IMR-90 (cell line): ENCODE measurements around the gene GALP. TPM values are rescaled to one million over a fixed set of nuclear protein-coding genes. Genes with fewer than 3 reads are reported as not detected.

ENCODE experiments used
- ATAC-seq: fragments of 200-7000 bp; cut with Tn5 transposase; 2 replicates; pipeline ENCODE4 v1.9.1; 2020; ENCODE audit warnings: low read depth, mild to moderate bottlenecking, moderate library complexity
- BruUV-seq: library from RNA; stranded (reverse); fragments of 400-500 nt; replicated peaks from 2 replicates; lab custom pipeline; 2021; lab: Mats Ljungman, UMichigan
- CTCF ChIA-PET: fragments of 300-600 bp; formaldehyde crosslinking; extraction: SDS; loops from one replicate; lab custom pipeline; 2021; ENCODE audit warnings: antibody characterized with exemption; lab: Yijun Ruan, JAX
- POLR2A ChIA-PET: fragments of 300-600 bp; sonication (Branson Sonifier 250); formaldehyde crosslinking; loops from one replicate; lab custom pipeline; 2022; ENCODE audit warnings: antibody characterized with exemption; ENCODE audit not compliant: unreplicated experiment; lab: Charles Lee
- DNase-seq: peaks from one replicate; pipeline ENCODE4 v3.0.0; 2013
- H2AFZ ChIP-seq: replicated peaks from 2 replicates; pipeline ENCODE3; 2013; ENCODE audit warnings: low read length, mild to moderate bottlenecking; ENCODE audit not compliant: poor library complexity
- H2AK5ac ChIP-seq: 2 replicates; pipeline ENCODE4 v1.6.1; 2013; ENCODE audit warnings: low read depth, low read length, inconsistent platforms
- H2AK9ac ChIP-seq: replicated peaks from 2 replicates; pipeline ENCODE3; 2013; ENCODE audit warnings: mild to moderate bottlenecking, low read depth, low read length, moderate library complexity; ENCODE audit not compliant: poor library complexity
- H2BK120ac ChIP-seq: 2 replicates; pipeline ENCODE4 v1.6.1; 2013; ENCODE audit warnings: low read depth, low read length, inconsistent platforms
- H2BK15ac ChIP-seq: 3 replicates; pipeline ENCODE4 v1.6.1; 2013; ENCODE audit warnings: low read depth, low read length, inconsistent platforms
- H2BK20ac ChIP-seq: 2 replicates; pipeline ENCODE4 v1.6.1; 2013; ENCODE audit warnings: low read depth, mild to moderate bottlenecking, inconsistent platforms, low read length, moderate library complexity
- H2BK5ac ChIP-seq: 2 replicates; pipeline ENCODE4 v1.6.1; 2013; ENCODE audit warnings: mild to moderate bottlenecking, low read depth, low read length, inconsistent platforms; ENCODE audit not compliant: poor library complexity, severe bottlenecking
- H3K14ac ChIP-seq: replicated peaks from 2 replicates; pipeline ENCODE4 v1.6.1; 2013; ENCODE audit warnings: low read depth, low read length, inconsistent platforms
- H3K18ac ChIP-seq: 2 replicates; pipeline ENCODE4 v1.6.1; 2013; ENCODE audit warnings: low read depth, low read length, control low read depth
- H3K23ac ChIP-seq: 2 replicates; pipeline ENCODE4 v1.6.1; 2013; ENCODE audit warnings: low read depth, low read length, inconsistent platforms
- H3K27ac ChIP-seq: 2 replicates; pipeline ENCODE4 v1.5.1; 2013; ENCODE audit warnings: mild to moderate bottlenecking, control low read depth, low read length; ENCODE audit not compliant: insufficient read depth
- H3K27me3 ChIP-seq: 2 replicates; pipeline ENCODE4 v1.6.1; 2013; ENCODE audit warnings: low read length; ENCODE audit not compliant: control insufficient read depth, insufficient read depth
- H3K36me3 ChIP-seq: 2 replicates; pipeline ENCODE4 v1.6.1; 2013; ENCODE audit warnings: low read length, mixed read lengths; ENCODE audit not compliant: control insufficient read depth, insufficient read depth
- H3K4ac ChIP-seq: 2 replicates; pipeline ENCODE4 v1.6.1; 2013; ENCODE audit warnings: low read depth, low read length, inconsistent platforms
- H3K4me1 ChIP-seq: 2 replicates; pipeline ENCODE4 v1.6.1; 2013; ENCODE audit warnings: low read length, mixed read lengths; ENCODE audit not compliant: control insufficient read depth, insufficient read depth
- H3K4me2 ChIP-seq: 2 replicates; pipeline ENCODE4 v1.6.1; 2013; ENCODE audit warnings: low read depth, mild to moderate bottlenecking, control low read depth, low read length, moderate library complexity
- H3K4me3 ChIP-seq: 2 replicates; pipeline ENCODE4 v1.5.1; 2013; ENCODE audit warnings: low read depth, mild to moderate bottlenecking, control low read depth, low read length, moderate library complexity; ENCODE audit not compliant: insufficient read depth
- H3K56ac ChIP-seq: 2 replicates; pipeline ENCODE4 v1.6.1; 2013; ENCODE audit warnings: low read length, inconsistent platforms; ENCODE audit not compliant: insufficient read depth; ENCODE audit errors: extremely low read depth
- H3K79me1 ChIP-seq, 2 experiments: 2 replicates each; pipeline ENCODE4 v1.6.1; 2013; ENCODE audit warnings: low read length in 2 of 2, inconsistent platforms in 1 of 2, low read depth in 1 of 2
- H3K9ac ChIP-seq: 2 replicates; pipeline ENCODE4 v1.6.1; 2013; ENCODE audit warnings: low read depth, low read length, control low read depth
- H3K9me1 ChIP-seq: 2 replicates; pipeline ENCODE4 v1.6.1; 2013; ENCODE audit warnings: low read length, inconsistent platforms; ENCODE audit not compliant: insufficient read depth
- H3K9me3 ChIP-seq: 2 replicates; pipeline ENCODE4 v1.6.1; 2013; ENCODE audit warnings: low read length; ENCODE audit not compliant: control insufficient read depth, insufficient read depth
- H4K20me1 ChIP-seq: 2 replicates; pipeline ENCODE4 v1.6.1; 2013; ENCODE audit warnings: low read length, inconsistent platforms; ENCODE audit not compliant: insufficient read depth
- H4K5ac ChIP-seq: 2 replicates; pipeline ENCODE4 v1.6.1; 2013; ENCODE audit warnings: mild to moderate bottlenecking, low read depth, low read length, control low read depth
- H4K8ac ChIP-seq, 2 experiments: 2 replicates each; pipeline ENCODE4 v1.6.1; 2013; ENCODE audit warnings: low read depth in 2 of 2, low read length in 2 of 2, control low read depth in 1 of 2, inconsistent platforms in 1 of 2
- H4K91ac ChIP-seq: 2 replicates; pipeline ENCODE4 v1.6.1; 2013; ENCODE audit warnings: low read depth, low read length, inconsistent platforms; ENCODE audit not compliant: insufficient read depth
- BHLHE40 ChIP-seq: fragments of 150-350 bp; IDR thresholded peaks from 2 replicates; pipeline ENCODE4 v1.6.1; 2016; ENCODE audit warnings: mild to moderate bottlenecking, low read depth, low read length
- CEBPB ChIP-seq: IDR thresholded peaks from 2 replicates; pipeline ENCODE4 v1.6.1; 2012; ENCODE audit warnings: low read depth, low read length, improper control_type of control experiment
- CHD1 ChIP-seq: IDR thresholded peaks from 2 replicates; pipeline ENCODE4 v1.6.1; 2012; ENCODE audit warnings: low read depth, low read length, improper control_type of control experiment
- FOS ChIP-seq: fragments of 150-350 bp; IDR thresholded peaks from 2 replicates; pipeline ENCODE4 v1.6.1; 2016; ENCODE audit warnings: low read depth, low read length
- MAFK ChIP-seq: IDR thresholded peaks from 2 replicates; pipeline ENCODE4 v1.6.1; 2012; ENCODE audit warnings: low read depth, low read length, improper control_type of control experiment
- MAZ ChIP-seq: IDR thresholded peaks from 2 replicates; pipeline ENCODE4 v1.6.1; 2012; ENCODE audit warnings: low read depth, mild to moderate bottlenecking, low read length, improper control_type of control experiment, moderate library complexity, borderline replicate concordance
- MXI1 ChIP-seq: IDR thresholded peaks from 2 replicates; pipeline ENCODE4 v1.6.1; 2012; ENCODE audit warnings: low read depth, mild to moderate bottlenecking, low read length, moderate library complexity, borderline replicate concordance
- NFE2L2 ChIP-seq: fragments of 150-350 bp; IDR thresholded peaks from 2 replicates; pipeline ENCODE4 v1.6.1; 2016; ENCODE audit warnings: low read depth, mild to moderate bottlenecking, low read length
- POLR2A ChIP-seq: IDR thresholded peaks from 2 replicates; pipeline ENCODE4 v1.6.1; 2012; ENCODE audit warnings: mild to moderate bottlenecking, low read depth, low read length
- RAD21 ChIP-seq: IDR thresholded peaks from 2 replicates; pipeline ENCODE4 v1.6.1; 2012; ENCODE audit warnings: low read length, improper control_type of control experiment
- RCOR1 ChIP-seq: IDR thresholded peaks from 2 replicates; pipeline ENCODE4 v1.6.1; 2012; ENCODE audit warnings: mild to moderate bottlenecking, low read length, improper control_type of control experiment; ENCODE audit not compliant: insufficient replicate concordance
- RFX5 ChIP-seq: IDR thresholded peaks from 2 replicates; pipeline ENCODE4 v1.8.0; 2012; ENCODE audit warnings: low read depth, mild to moderate bottlenecking, low read length, moderate library complexity
- SMC3 ChIP-seq: fragments of 150-350 bp; IDR thresholded peaks from 2 replicates; pipeline ENCODE4 v1.6.1; 2016; ENCODE audit warnings: low read depth, mild to moderate bottlenecking, antibody characterized with exemption, low read length, moderate library complexity
- WGBS, 2 experiments: methylation state at CpG; one replicate each; pipeline versions ENCODE4 v1.1.5 to v1.1.7; 2013; ENCODE audit warnings: missing lambda C conversion rate in 2 of 2; ENCODE audit not compliant: insufficient read length in 1 of 2; ENCODE audit errors: extremely low coverage in 2 of 2; 5-methylcytosine and 5-hydroxymethylcytosine counted together
- dilution Hi-C: fragments of 300-500 bp; cut with HindIII; formaldehyde crosslinking; loops from one replicate; pipeline ENCODE4 v1.14.3; 2018; ENCODE audit warnings: low sequenced_read_pairs; ENCODE audit not compliant: unreplicated experiment
- in situ Hi-C: fragments of 300-500 bp; cut with MboI; formaldehyde crosslinking; loops from 3 replicates; pipeline ENCODE4 v1.14.3; 2019; ENCODE audit warnings: low sequenced_read_pairs, inconsistent platforms, mixed read lengths
- intact Hi-C: fragments of 100-400 bp; cut with micrococcal nuclease; formaldehyde crosslinking; loops from 2 replicates; pipeline ENCODE4 v1.10.0; 2022
- polyA plus RNA-seq, 3 experiments: library from polyadenylated mRNA; depleted of rRNA; stranded (reverse); fragments of >200 nt; gene quantifications; 2 replicates each; pipeline ENCODE4 v1.2.3, GENCODE V29; 2012; ENCODE audit warnings: low replicate concordance in 1 of 3
- total RNA-seq: library from RNA; depleted of rRNA; stranded (reverse); fragments of >200 nt; gene quantifications from 2 replicates; pipeline ENCODE4 v1.2.3, GENCODE V29; 2012
- TF ChIP-seq, protein P1 (sequence below): conservative IDR thresholded peaks from 2 replicates; pipeline ENCODE4 v1.5.1; 2012; ENCODE audit warnings: mild to moderate bottlenecking, low read depth, low read length, improper control_type of control experiment
- TF ChIP-seq, protein P2 (sequence below): fragments of 150-350 bp; IDR thresholded peaks from 2 replicates; pipeline ENCODE4 v1.6.1; 2016; ENCODE audit warnings: low read depth, mild to moderate bottlenecking, low read length, moderate library complexity, borderline replicate concordance
- TF ChIP-seq, protein P3 (sequence below): fragments of 150-350 bp; IDR thresholded peaks from 2 replicates; pipeline ENCODE4 v1.6.1; 2017; ENCODE audit warnings: mild to moderate bottlenecking, antibody characterized with exemption, low read length, low read depth

GALP gene
- total and polyA plus RNA-seq, 2 of the 4 experiments (the other 2 are of a cell fraction), result not detected

DNA sequence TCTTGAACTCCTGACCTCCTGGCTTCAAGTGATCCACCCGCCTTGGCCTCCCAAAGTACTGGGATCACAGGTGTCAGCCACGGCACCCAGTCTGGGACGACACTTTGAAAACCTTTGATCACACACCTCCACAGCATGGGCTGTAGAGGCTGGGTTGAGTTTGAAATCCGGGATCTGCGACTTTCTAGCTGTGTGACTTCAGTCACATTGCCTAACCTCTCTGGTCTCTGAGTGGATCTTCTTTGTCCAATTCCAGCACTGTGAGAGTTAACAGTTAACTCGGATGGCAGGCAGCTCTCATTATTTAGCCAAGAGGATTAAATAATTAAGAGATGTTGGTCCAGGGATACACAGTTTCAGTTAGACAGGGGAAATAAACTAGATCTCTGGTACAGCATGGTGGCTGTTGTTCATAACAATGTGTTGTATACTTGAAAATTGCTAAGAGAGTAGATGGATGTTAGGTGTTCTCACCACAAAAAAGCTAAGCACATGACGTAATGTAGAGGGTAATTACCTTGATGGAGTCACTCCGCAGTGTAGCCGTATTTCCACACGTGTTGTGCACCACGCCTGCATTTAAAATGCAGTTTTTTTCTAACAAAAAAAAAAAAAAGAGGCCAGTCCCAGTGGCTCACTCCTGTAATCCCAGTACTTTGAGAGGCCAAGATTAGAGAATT, 1.9 kb downstream of the GALP start:
- Histone ChIP-seq H3K23ac (no peak overlapping the region), H4K5ac (no peak overlapping the region), H3K14ac (no peak overlapping the region), H4K8ac (no peak overlapping the region), H3K4me3 (no peak overlapping the region), H4K20me1 (no peaks in the 10 kb centered on the region; the same call in 1 of the 2 replicates), H3K27me3 (peaks cover 9% of the 10 kb centered on the region; the same call in 1 of the 2 replicates), H2BK20ac (no peak overlapping the region), H3K56ac (no peak overlapping the region), H3K27ac (no peak overlapping the region), H2AK9ac (no peak overlapping the region), H3K9me3 (0 out of 2 replicates have a peak, but pooled peaks cover 2% of the 10 kb centered on the region), H2BK5ac (no peak overlapping the region), H3K36me3 (no peaks in the 10 kb centered on the region), H3K4me1 (no peaks in the 10 kb centered on the region), H2BK120ac (no peak overlapping the region), H4K91ac (no peak overlapping the region), H3K9me1 (no peaks in the 10 kb centered on the region), H2AFZ (no peak overlapping the region), H3K79me1 (no peaks in the 10 kb centered on the region), H3K4ac (no peak overlapping the region), H3K9ac (no peak overlapping the region), H2BK15ac (no peak overlapping the region), H3K18ac (no peak overlapping the region), H2AK5ac (no peak overlapping the region), H3K4me2 (no peak overlapping the region)
- TF ChIP-seq SMC3 (no peak), POLR2A (no peak), RFX5 (no peak), RAD21 (no peak), MXI1 (no peak), MAFK (no peak), MAZ (no peak), RCOR1 (no peak), CHD1 (no peak), FOS (no peak), NFE2L2 (no peak), CEBPB (no peak), BHLHE40 (no peak)
- TF ChIP-seq, protein P1, sequence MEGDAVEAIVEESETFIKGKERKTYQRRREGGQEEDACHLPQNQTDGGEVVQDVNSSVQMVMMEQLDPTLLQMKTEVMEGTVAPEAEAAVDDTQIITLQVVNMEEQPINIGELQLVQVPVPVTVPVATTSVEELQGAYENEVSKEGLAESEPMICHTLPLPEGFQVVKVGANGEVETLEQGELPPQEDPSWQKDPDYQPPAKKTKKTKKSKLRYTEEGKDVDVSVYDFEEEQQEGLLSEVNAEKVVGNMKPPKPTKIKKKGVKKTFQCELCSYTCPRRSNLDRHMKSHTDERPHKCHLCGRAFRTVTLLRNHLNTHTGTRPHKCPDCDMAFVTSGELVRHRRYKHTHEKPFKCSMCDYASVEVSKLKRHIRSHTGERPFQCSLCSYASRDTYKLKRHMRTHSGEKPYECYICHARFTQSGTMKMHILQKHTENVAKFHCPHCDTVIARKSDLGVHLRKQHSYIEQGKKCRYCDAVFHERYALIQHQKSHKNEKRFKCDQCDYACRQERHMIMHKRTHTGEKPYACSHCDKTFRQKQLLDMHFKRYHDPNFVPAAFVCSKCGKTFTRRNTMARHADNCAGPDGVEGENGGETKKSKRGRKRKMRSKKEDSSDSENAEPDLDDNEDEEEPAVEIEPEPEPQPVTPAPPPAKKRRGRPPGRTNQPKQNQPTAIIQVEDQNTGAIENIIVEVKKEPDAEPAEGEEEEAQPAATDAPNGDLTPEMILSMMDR, result no peak
- TF ChIP-seq, protein P2, sequence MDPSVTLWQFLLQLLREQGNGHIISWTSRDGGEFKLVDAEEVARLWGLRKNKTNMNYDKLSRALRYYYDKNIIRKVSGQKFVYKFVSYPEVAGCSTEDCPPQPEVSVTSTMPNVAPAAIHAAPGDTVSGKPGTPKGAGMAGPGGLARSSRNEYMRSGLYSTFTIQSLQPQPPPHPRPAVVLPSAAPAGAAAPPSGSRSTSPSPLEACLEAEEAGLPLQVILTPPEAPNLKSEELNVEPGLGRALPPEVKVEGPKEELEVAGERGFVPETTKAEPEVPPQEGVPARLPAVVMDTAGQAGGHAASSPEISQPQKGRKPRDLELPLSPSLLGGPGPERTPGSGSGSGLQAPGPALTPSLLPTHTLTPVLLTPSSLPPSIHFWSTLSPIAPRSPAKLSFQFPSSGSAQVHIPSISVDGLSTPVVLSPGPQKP, result no peak
- TF ChIP-seq, protein P3, sequence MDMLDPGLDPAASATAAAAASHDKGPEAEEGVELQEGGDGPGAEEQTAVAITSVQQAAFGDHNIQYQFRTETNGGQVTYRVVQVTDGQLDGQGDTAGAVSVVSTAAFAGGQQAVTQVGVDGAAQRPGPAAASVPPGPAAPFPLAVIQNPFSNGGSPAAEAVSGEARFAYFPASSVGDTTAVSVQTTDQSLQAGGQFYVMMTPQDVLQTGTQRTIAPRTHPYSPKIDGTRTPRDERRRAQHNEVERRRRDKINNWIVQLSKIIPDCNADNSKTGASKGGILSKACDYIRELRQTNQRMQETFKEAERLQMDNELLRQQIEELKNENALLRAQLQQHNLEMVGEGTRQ, result no peak
- dilution Hi-C loops (no loop called here), in situ Hi-C loops (no loop called here), intact Hi-C loops (loop anchor here (10.0 kb wide), 1 partner anchor 137 kb away; the partner anchor contains the start of gene ZSCAN5A)
- no TSS peak for BruUV-seq
- no peak for DNase-seq
- no CpG with 5 or more reads among the region's 11 CpGs for WGBS, 2 experiments
- ChIA-PET POLR2A (no interaction called here), CTCF (interaction anchor here (1.3 kb wide), 1 partner anchor 112 kb away, joined by 7 read pairs; no protein-coding TSS in a partner anchor)
- ATAC-seq, result no peak
